Cardiac fibroblast (primary cell): ENCODE results near the gene ZNF592.

Experiments
- DNase-seq, 2 donors: peaks; one replicate each; pipeline versions ENCODE4 v3.0.0 to v3.0.0-alpha.2; 2010; ENCODE audit warnings: low read depth in 2 of 2
- H3K4me3 ChIP-seq, 2 donors: replicated peaks in 1 of 2; 1 replicate in 1 of 2; 2 replicates in 1 of 2; pipeline ENCODE4 v1.5.1; 2011; ENCODE audit warnings: low read depth in 2 of 2, low read length in 2 of 2, mild to moderate bottlenecking in 2 of 2, moderate library complexity in 1 of 2
- TF ChIP-seq, protein P1 (sequence below): IDR thresholded peaks from one replicate; pipeline ENCODE4 v1.5.1; 2011; ENCODE audit warnings: low read depth, mild to moderate bottlenecking, low read length, inconsistent platforms

ZNF592 gene

DNA sequence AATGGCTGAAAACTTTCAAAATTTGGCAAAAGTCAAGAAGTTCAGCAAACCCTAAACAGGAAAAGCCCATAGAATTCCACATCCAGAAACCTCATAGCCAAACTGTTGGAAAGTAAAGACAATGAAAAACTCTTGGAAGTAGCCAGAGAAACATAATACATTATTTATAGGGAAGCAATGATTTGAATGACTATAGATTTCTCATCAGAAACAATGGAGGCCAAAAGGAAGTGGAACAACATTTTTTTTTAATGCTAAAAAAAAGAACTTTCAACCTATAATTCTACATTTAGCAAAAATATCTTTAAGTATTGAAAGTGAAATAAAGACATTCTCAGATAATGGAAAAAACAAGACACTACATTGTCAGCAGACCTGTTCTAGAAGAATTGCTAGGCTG lies 99.0 kb downstream of the ZNF592 start:
- no peak for DNase-seq
- TF ChIP-seq, protein P1, sequence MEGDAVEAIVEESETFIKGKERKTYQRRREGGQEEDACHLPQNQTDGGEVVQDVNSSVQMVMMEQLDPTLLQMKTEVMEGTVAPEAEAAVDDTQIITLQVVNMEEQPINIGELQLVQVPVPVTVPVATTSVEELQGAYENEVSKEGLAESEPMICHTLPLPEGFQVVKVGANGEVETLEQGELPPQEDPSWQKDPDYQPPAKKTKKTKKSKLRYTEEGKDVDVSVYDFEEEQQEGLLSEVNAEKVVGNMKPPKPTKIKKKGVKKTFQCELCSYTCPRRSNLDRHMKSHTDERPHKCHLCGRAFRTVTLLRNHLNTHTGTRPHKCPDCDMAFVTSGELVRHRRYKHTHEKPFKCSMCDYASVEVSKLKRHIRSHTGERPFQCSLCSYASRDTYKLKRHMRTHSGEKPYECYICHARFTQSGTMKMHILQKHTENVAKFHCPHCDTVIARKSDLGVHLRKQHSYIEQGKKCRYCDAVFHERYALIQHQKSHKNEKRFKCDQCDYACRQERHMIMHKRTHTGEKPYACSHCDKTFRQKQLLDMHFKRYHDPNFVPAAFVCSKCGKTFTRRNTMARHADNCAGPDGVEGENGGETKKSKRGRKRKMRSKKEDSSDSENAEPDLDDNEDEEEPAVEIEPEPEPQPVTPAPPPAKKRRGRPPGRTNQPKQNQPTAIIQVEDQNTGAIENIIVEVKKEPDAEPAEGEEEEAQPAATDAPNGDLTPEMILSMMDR: no peak
- no peak overlapping the region for H3K4me3 ChIP-seq

DNA sequence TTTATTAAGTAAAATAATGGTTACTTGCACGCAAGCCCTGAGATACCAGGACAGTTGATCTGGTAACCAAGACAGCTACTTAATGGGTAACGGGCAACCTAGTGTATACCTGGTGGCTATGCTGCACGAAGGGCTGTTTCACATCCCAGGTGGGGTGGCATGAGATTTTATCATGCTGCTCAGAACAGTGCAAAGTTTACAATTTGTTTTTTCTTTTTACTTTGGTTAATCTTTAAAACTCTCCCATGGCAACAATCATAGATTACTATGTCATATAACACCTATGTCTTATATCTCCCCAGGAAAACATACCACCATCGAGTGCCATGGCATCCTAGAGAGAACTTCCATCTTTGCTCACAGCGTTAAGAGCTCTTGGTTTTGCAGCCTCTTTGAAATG lies 103.8 kb downstream of the ZNF592 start:
- TF ChIP-seq, protein P1: no peak
- no peak for DNase-seq
- no peak overlapping the region for H3K4me3 ChIP-seq

DNA sequence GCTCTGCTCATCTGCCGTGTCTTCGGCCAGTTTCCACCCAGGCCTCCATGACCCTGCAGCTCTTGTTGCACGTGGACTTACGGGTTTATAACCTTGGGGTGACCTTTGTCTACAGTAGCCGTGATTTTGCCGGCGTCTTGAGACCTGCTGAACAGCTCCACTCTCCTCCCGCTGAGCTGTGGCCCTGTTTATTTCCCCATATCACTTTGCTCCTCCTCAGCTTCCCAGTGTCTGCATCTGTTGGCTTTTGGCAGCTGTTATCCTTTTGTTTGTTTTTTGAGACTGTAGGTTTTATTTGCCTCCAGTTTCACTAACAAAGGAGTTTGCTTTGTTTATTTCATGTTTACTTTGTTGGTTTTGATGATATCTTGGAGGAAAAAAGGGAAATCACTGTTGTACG lies 106.7 kb downstream of the ZNF592 start:
- TF ChIP-seq, protein P1: no peak
- no peak for DNase-seq
- H3K4me3 ChIP-seq: no peak overlapping the region

DNA sequence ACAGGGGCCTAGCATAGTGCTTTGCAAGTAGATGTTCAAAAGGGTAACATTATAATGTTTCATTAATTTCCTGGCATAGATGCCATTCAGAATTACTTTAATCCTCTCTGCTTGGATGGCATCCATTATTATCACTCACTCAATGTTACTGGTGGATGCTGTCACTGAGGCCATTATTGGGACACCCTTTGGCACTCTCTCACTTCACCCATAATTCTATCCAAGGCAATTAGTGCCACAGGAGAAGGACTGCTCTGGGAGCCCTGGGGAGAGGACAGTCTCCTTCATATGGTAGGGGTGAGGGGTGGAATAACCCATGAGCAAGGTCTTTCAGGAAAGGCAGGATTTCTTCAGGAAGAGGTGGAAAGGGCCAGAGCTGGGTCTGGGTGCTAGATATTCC lies 107.4 kb downstream of the ZNF592 start:
- TF ChIP-seq, protein P1: no peak
- H3K4me3 ChIP-seq: no peak overlapping the region
- no peak for DNase-seq
